Stomach (tissue), 9 donors: ENCODE results near the gene PTGR1. TPM values are rescaled to one million over a fixed set of nuclear protein-coding genes. Genes with fewer than 3 reads are reported as not detected.

Experiments used
- DNase-seq, 2 donors: peaks; one replicate each; pipeline versions ENCODE4 v3.0.0 to v3.0.0-alpha.2; 2013 to 2019
- H3K27ac ChIP-seq, 5 donors: fragments of 200-600 bp in 4 of 5; sonication (generic) in 4 of 5; one replicate each; pipeline ENCODE4 v1.5.1; 2013 to 2019; ENCODE audit warnings: mild to moderate bottlenecking in 1 of 5, moderate library complexity in 1 of 5
- H3K27me3 ChIP-seq, 3 donors: fragments of 200-600 bp; sonication (generic); one replicate each; pipeline ENCODE4 v1.5.1; 2017 to 2019; ENCODE audit warnings: mixed run types in 1 of 3
- H3K36me3 ChIP-seq, 4 donors: fragments of 200-600 bp; sonication (generic); 1 replicate in 3 of 4; 2 replicates in 1 of 4; pipeline ENCODE4 v1.5.1; 2016 to 2019
- H3K4me1 ChIP-seq, 4 donors: fragments of 200-600 bp; sonication (generic); one replicate each; pipeline ENCODE4 v1.5.1; 2016 to 2019
- H3K4me3 ChIP-seq, 4 donors: fragments of 200-600 bp; sonication (generic) in 3 of 4; one replicate each; pipeline ENCODE4 v1.5.1; 2016 to 2019; ENCODE audit warnings: mild to moderate bottlenecking in 1 of 4
- H3K9me3 ChIP-seq, 4 donors: fragments of 200-600 bp; sonication (generic); one replicate each; pipeline ENCODE4 v1.5.1; 2016 to 2019
- CTCF ChIP-seq, 7 experiments: fragments of 450-650 bp in 4 of 7; fragments of 200-600 bp in 3 of 7; sonication (generic) in 3 of 7; IDR thresholded peaks; one replicate each; pipeline ENCODE4 v1.5.1; 2016 to 2019; ENCODE audit warnings: antibody characterized with exemption in 7 of 7, control low read depth in 2 of 7, mild to moderate bottlenecking in 1 of 7
- EP300 ChIP-seq: sonication (generic); formaldehyde crosslinking; IDR thresholded peaks from one replicate; pipeline ENCODE4 v1.6.1; 2017; ENCODE audit warnings: antibody characterized with exemption
- POLR2A ChIP-seq, 4 donors: fragments of 450-650 bp; IDR thresholded peaks; one replicate each; pipeline ENCODE4 v1.6.1; 2016; ENCODE audit warnings: antibody characterized with exemption in 4 of 4, control low read depth in 2 of 4, mild to moderate bottlenecking in 1 of 4, moderate library complexity in 1 of 4
- POLR2AphosphoS5 ChIP-seq, 3 donors: sonication (generic); formaldehyde crosslinking; IDR thresholded peaks; one replicate each; pipeline ENCODE4 v1.6.1; 2016; ENCODE audit warnings: antibody characterized with exemption in 3 of 3
- WGBS, 5 donors: extraction: QIAGEN DNeasy Blood & Tissue Kit in 3 of 5; methylation state at CpG; one replicate each; pipeline versions ENCODE4 v1.1.5 to v1.1.7; 2013 to 2018; 5-methylcytosine and 5-hydroxymethylcytosine counted together
- intact Hi-C: fragments of 100-400 bp; cut with DNase I; formaldehyde crosslinking; loops from one replicate; pipeline ENCODE4 v1.15.1; 2023; ENCODE audit warnings: low total_unique reads
- polyA plus RNA-seq, 3 donors: library from polyadenylated mRNA; stranded (reverse); fragments of 200-250 nt; gene quantifications; one replicate each; pipeline ENCODE4 v1.2.3, GENCODE V29; 2013
- total RNA-seq, 5 donors: library from RNA; depleted of rRNA; stranded (reverse); fragments of >200 nt; gene quantifications; one replicate each; pipeline versions ENCODE4 v1.1.0 to v1.2.3, GENCODE V29; 2014 to 2016
- donor health status: healthy with polysubstance abuse.
- donor health status: Bipolar disorder and iron deficiency.
- donor health status: healthy.

Gene PTGR1
- total and polyA plus RNA-seq, 8 donors: 31.1 to 378 (median 133) TPM

- Histone ChIP-seq H3K9me3 (no peaks in the 10 kb centered on the region), H3K4me1 (peaks cover 0 to 6% (median 0%) of the 10 kb centered on the region in 4 donors), H3K4me3 (no peak overlapping the region), H3K27ac (no peak overlapping the region), H3K27me3 (no peaks in the 10 kb centered on the region), H3K36me3 (peaks cover 7 to 51% (median 43%) of the 10 kb centered on the region in 4 donors)
- intact Hi-C loops: no loop called here
- TF ChIP-seq POLR2A (IDR thresholded peaks at IDR 0.05) (no peak), POLR2AphosphoS5 (IDR thresholded peaks at IDR 0.05) (no peak), CTCF (IDR thresholded peaks at IDR 0.05) (no peak), EP300 (no peak)
- DNase-seq: no peak
- WGBS, 5 donors: 72 to 80% (median 76%) methylated on average over 2 of the region's 2 CpGs
These were observed 47.0 kb upstream of the PTGR1 start for GRCh38 chr9:111646417-111646816.

GRCh38 chr9:111645806-111646205, 46.4 kb upstream of the PTGR1 start:
- Histone ChIP-seq H3K4me3 (no peak overlapping the region), H3K27me3 (no peaks in the 10 kb centered on the region), H3K9me3 (no peaks in the 10 kb centered on the region), H3K36me3 (peaks cover 7 to 50% (median 43%) of the 10 kb centered on the region in 4 donors), H3K4me1 (peaks cover 0 to 6% (median 0%) of the 10 kb centered on the region in 4 donors), H3K27ac (no peak overlapping the region)
- no peak for DNase-seq
- intact Hi-C loops: no loop called here
- TF ChIP-seq CTCF (IDR thresholded peaks at IDR 0.05): no peak
- TF ChIP-seq POLR2A (IDR thresholded peaks at IDR 0.05): no peak
- TF ChIP-seq EP300: no peak
- TF ChIP-seq POLR2AphosphoS5 (IDR thresholded peaks at IDR 0.05): no peak
- 74 to 100% (median 91%) methylated on average over 1 of the region's 1 CpG for WGBS, 5 donors

GRCh38 chr9:111644195-111644772, 44.8 kb upstream of the PTGR1 start:
- H3K4me3 ChIP-seq: no peak overlapping the region
- no peaks in the 10 kb centered on the region for H3K9me3 ChIP-seq
- no peak overlapping the region for H3K27ac ChIP-seq
- H3K27me3 ChIP-seq: no peaks in the 10 kb centered on the region
- H3K36me3 ChIP-seq: peaks cover 7 to 37% (median 29%) of the 10 kb centered on the region in 4 donors
- no peak for DNase-seq
- intact Hi-C loops: no loop called here
- TF ChIP-seq EP300: no peak
- TF ChIP-seq POLR2A (IDR thresholded peaks at IDR 0.05): no peak
- no peak for TF ChIP-seq CTCF (IDR thresholded peaks at IDR 0.05)
- TF ChIP-seq POLR2AphosphoS5 (IDR thresholded peaks at IDR 0.05): no peak
- peaks cover 0 to 6% (median 0%) of the 10 kb centered on the region in 4 donors for H3K4me1 ChIP-seq
- 72 to 87% (median 77%) methylated on average over 8 of the region's 8 CpGs for WGBS, 5 donors

- TF ChIP-seq CTCF (IDR thresholded peaks at IDR 0.05): no peak
- TF ChIP-seq POLR2A (IDR thresholded peaks at IDR 0.05): no peak
- no peak for TF ChIP-seq EP300
- no peak for TF ChIP-seq POLR2AphosphoS5 (IDR thresholded peaks at IDR 0.05)
- WGBS, 5 donors: 63 to 74% (median 72%) methylated on average over 6 of the region's 6 CpGs
These were observed 38.0 kb upstream of the PTGR1 start for GRCh38 chr9:111637421-111637950.

More at GRCh38 chr9:111637421-111637950, 38.0 kb upstream of the PTGR1 start:
- Histone ChIP-seq H3K9me3 (no peaks in the 10 kb centered on the region), H3K36me3 (no peaks in the 10 kb centered on the region), H3K27ac (no peak overlapping the region), H3K4me1 (peaks cover 5 to 46% (median 29%) of the 10 kb centered on the region in 4 donors), H3K27me3 (no peaks in the 10 kb centered on the region), H3K4me3 (no peak overlapping the region)
- intact Hi-C loops: no loop called here
- no peak for DNase-seq
